K562 (cell line): ENCODE measurements around the gene VAC14. TPM values are rescaled to one million over a fixed set of nuclear protein-coding genes. Genes with fewer than 3 reads are reported as not detected.

Experiments used
- BRD4 ChIP-seq: fragments of 200-600 bp; sonication (generic); IDR thresholded peaks from 2 replicates; pipeline ENCODE4 v1.6.1; 2017; ENCODE audit warnings: inconsistent platforms
- C11orf30 ChIP-seq: fragments of 450-650 bp; IDR thresholded peaks from 2 replicates; pipeline ENCODE4 v1.6.1; 2016; ENCODE audit warnings: low read depth, mild to moderate bottlenecking
- CBFB ChIP-seq: sonication (generic); formaldehyde crosslinking; IDR thresholded peaks from 2 replicates; pipeline ENCODE4 v1.4.0; 2020; ENCODE audit warnings: mild to moderate bottlenecking, missing genetic modification reagents
- CCNT2 ChIP-seq: IDR thresholded peaks from 2 replicates; pipeline ENCODE4 v1.6.1; 2011; ENCODE audit warnings: borderline replicate concordance, low read depth, mild to moderate bottlenecking, moderate library complexity, mixed read lengths, low read length; ENCODE audit not compliant: insufficient read length; ENCODE audit errors: extremely low read depth
- CTCFL ChIP-seq: IDR thresholded peaks from 2 replicates; pipeline ENCODE4 v1.6.1; 2011; ENCODE audit warnings: borderline replicate concordance, low read depth, mild to moderate bottlenecking, moderate library complexity, low read length; ENCODE audit not compliant: insufficient read depth, poor library complexity, severe bottlenecking
- CUX1 ChIP-seq: fragments of 200-800 bp; sonication (Bioruptor generic); IDR thresholded peaks from 2 replicates; pipeline ENCODE4 v1.6.1; 2016; ENCODE audit warnings: missing genetic modification characterization, missing compliant biosample characterization
- ELF2 ChIP-seq: fragments of 250-450 bp; sonication (Bioruptor Pico); IDR thresholded peaks from 2 replicates; pipeline ENCODE4 v1.5.0; 2021; ENCODE audit warnings: mild to moderate bottlenecking
- KLF1 ChIP-seq: fragments of 450-650 bp; IDR thresholded peaks from 2 replicates; pipeline ENCODE4 v1.6.1; 2016; ENCODE audit warnings: missing genetic modification characterization, missing compliant biosample characterization
- KLF13 ChIP-seq: fragments of 450-650 bp; IDR thresholded peaks from 2 replicates; pipeline ENCODE4 v1.6.1; 2016; ENCODE audit warnings: missing genetic modification characterization, low read depth, mild to moderate bottlenecking, missing compliant biosample characterization, moderate library complexity, borderline replicate concordance
- RFX7 ChIP-seq: fragments of 250-450 bp; sonication (Bioruptor Pico); IDR thresholded peaks from 2 replicates; pipeline ENCODE4 v1.5.1; 2021; ENCODE audit warnings: mild to moderate bottlenecking
- SFPQ ChIP-seq: fragments of 200-400 bp; formaldehyde crosslinking; IDR thresholded peaks from 2 replicates; pipeline ENCODE4 v1.6.1; 2017; ENCODE audit warnings: mild to moderate bottlenecking, low read depth, low read length, moderate library complexity
- SMARCA5 ChIP-seq: fragments of 450-650 bp; IDR thresholded peaks from 2 replicates; pipeline ENCODE4 v1.6.1; 2016
- STAG1 ChIP-seq: sonication (generic); formaldehyde crosslinking; IDR thresholded peaks from 2 replicates; pipeline ENCODE4 v1.5.0; 2020; ENCODE audit warnings: missing genetic modification reagents, borderline replicate concordance
- SUPT5H ChIP-seq: fragments of 450-650 bp; IDR thresholded peaks from 2 replicates; pipeline ENCODE4 v1.6.1; 2016
- U2AF2 ChIP-seq: fragments of 200-400 bp; formaldehyde crosslinking; optimal IDR thresholded peaks from 2 replicates; pipeline ENCODE3; 2017; ENCODE audit warnings: low read depth, mild to moderate bottlenecking, low read length
- ZBED1 ChIP-seq: IDR thresholded peaks from 2 replicates; pipeline ENCODE4 v1.6.1; 2014
- ZC3H11A ChIP-seq: IDR thresholded peaks from 2 replicates; pipeline ENCODE4 v1.6.1; 2012; ENCODE audit warnings: low read depth, low read length, improper control_type of control experiment
- ZC3H4 ChIP-seq: sonication (generic); formaldehyde crosslinking; IDR thresholded peaks from 2 replicates; pipeline ENCODE4 v1.9.0; 2021; ENCODE audit warnings: missing genetic modification reagents, borderline replicate concordance
- ZNF143 ChIP-seq: sonication (generic); formaldehyde crosslinking; IDR thresholded peaks from 2 replicates; pipeline ENCODE4 v1.9.0; 2022; ENCODE audit warnings: mild to moderate bottlenecking, missing genetic modification reagents
- ZNF224 ChIP-seq: sonication (generic); formaldehyde crosslinking; IDR thresholded peaks from 2 replicates; pipeline ENCODE4 v1.8.0; 2022; ENCODE audit warnings: mild to moderate bottlenecking, missing genetic modification reagents
- polyA plus RNA-seq, 8 experiments: library from polyadenylated mRNA; depleted of rRNA in 4 of 8; stranded (reverse) in 5 of 8; unstranded in 3 of 8; fragments of >200 nt; fragmentation: Nextera tagmentation in 2 of 8; fragmentation: Illumina TruSeq in 1 of 8; extraction: Ambion mirVana in 2 of 8; extraction: Trizol in 1 of 8; gene quantifications; 2 replicates each; pipeline versions ENCODE4 v1.2.1 to v1.2.3, GENCODE V29; 2011 to 2014; ENCODE audit warnings: inconsistent platforms in 1 of 8, missing spikeins in 1 of 8
- total RNA-seq, 7 experiments: library from RNA; depleted of rRNA in 6 of 7; stranded (reverse); fragments of >200 nt in 6 of 7; fragmentation: Illumina TruSeq in 2 of 7; extraction: Trizol in 2 of 7; gene quantifications; 2 replicates each; pipeline versions ENCODE4 v1.2.1 to v1.2.3, GENCODE V29; 2011 to 2021; ENCODE audit warnings: low replicate concordance in 1 of 7

The VAC14 gene
- total and polyA plus RNA-seq, 9 of the 15 experiments (the other 6 are each of a cell fraction or from before 2014, with no cell fraction given): 1.3 to 41.6 (median 26.6) TPM

GRCh38 chr16:70800781-70801480 is at the start of gene VAC14 (continued):
- TF ChIP-seq ELF2 (CRISPR knock-in tag) (peak; percentile 97), ZNF224 (CRISPR knock-in tag) (no peak), STAG1 (0 out of 2 replicates have a peak, but pooled peaks have one; percentile 8), CUX1 (CRISPR knock-in tag) (no peak), SFPQ (no peak), CBFB (CRISPR knock-in tag) (peak; percentile 37; the same call in 1 of the 2 replicates), KLF1 (peak; percentile 98), ZBED1 (no peak), ZC3H4 (CRISPR knock-in tag) (no peak), ZC3H11A (no peak), CTCFL (no peak), CCNT2 (peak; percentile 50), SMARCA5 (no peak), U2AF2 (no peak), ZNF143 (no peak), KLF13 (tag) (peak; percentile 71; the same call in 1 of the 2 replicates), RFX7 (CRISPR knock-in tag) (no peak), BRD4 (0 out of 2 replicates have a peak, but pooled peaks have one; percentile 59), SUPT5H (peak; percentile 77), C11orf30 (peak; percentile 99)
